Bronchial epithelial cell (primary cell): ENCODE data around the gene SLC11A1. TPM values are rescaled to one million over a fixed set of nuclear protein-coding genes. Genes with fewer than 3 reads are reported as not detected.
A peak's percentile ranks its signal among the peaks of the same experiment; 100 is the strongest.

ENCODE experiments used
- DNase-seq: peaks from one replicate; pipeline ENCODE4 v3.0.0-alpha.2; 2010; ENCODE audit warnings: low read depth
- FAIRE-seq: peaks from 2 replicates; lab custom pipeline; 2011; peaks lifted over from hg19 to GRCh38; lab: Jason Lieb, UNC
- H3K27me3 ChIP-seq: 2 replicates; pipeline ENCODE4 v1.5.1; 2011; ENCODE audit warnings: low read length; ENCODE audit not compliant: control insufficient read depth, insufficient read depth
- H3K36me3 ChIP-seq: 2 replicates; pipeline ENCODE4 v1.5.1; 2011; ENCODE audit warnings: low read length; ENCODE audit not compliant: control insufficient read depth, insufficient read depth
- H3K4me3 ChIP-seq: 2 replicates; pipeline ENCODE4 v1.5.1; 2011; ENCODE audit warnings: mild to moderate bottlenecking, low read depth, low read length, control low read depth
- total RNA-seq: library from RNA; depleted of rRNA; stranded (reverse); fragments of >200 nt; gene quantifications from 2 replicates; pipeline ENCODE4 v1.2.1, GENCODE V29; 2014
- TF ChIP-seq, protein P1 (sequence below): IDR thresholded peaks from 2 replicates; pipeline ENCODE4 v1.5.1; 2011; ENCODE audit warnings: mild to moderate bottlenecking, moderate library complexity, low read length, control low read depth, inconsistent platforms; ENCODE audit not compliant: insufficient read depth, severe bottlenecking

Gene SLC11A1
- total RNA-seq, 1 donor from 2014 or later, result 0.26 TPM

DNA sequence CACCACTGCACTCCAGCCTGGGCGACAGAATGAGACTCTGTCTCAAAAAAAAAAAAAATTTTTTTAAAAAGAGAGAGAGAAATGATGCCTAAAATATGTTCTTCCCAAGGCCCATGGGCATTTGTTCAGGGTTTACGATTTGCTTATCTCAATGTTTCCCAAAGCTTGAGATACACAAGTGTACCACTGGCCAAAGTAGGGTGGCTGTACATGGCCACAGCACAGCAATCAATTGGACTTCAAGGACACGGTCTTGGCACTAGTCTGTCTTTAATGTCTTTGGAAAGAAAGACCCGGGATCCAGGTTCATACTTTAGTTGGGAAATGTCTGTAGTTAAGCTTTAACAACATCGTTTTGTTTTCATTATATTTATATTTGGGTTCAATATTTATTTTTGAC, 34.9 kb upstream of the SLC11A1 start:
- H3K27me3 ChIP-seq, result no peaks in the 10 kb centered on the region
- TF ChIP-seq, protein P1, sequence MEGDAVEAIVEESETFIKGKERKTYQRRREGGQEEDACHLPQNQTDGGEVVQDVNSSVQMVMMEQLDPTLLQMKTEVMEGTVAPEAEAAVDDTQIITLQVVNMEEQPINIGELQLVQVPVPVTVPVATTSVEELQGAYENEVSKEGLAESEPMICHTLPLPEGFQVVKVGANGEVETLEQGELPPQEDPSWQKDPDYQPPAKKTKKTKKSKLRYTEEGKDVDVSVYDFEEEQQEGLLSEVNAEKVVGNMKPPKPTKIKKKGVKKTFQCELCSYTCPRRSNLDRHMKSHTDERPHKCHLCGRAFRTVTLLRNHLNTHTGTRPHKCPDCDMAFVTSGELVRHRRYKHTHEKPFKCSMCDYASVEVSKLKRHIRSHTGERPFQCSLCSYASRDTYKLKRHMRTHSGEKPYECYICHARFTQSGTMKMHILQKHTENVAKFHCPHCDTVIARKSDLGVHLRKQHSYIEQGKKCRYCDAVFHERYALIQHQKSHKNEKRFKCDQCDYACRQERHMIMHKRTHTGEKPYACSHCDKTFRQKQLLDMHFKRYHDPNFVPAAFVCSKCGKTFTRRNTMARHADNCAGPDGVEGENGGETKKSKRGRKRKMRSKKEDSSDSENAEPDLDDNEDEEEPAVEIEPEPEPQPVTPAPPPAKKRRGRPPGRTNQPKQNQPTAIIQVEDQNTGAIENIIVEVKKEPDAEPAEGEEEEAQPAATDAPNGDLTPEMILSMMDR, result no peak
- no peak for FAIRE-seq
- no peak for DNase-seq
- H3K36me3 ChIP-seq, result no peaks in the 10 kb centered on the region
- H3K4me3 ChIP-seq, result no peak overlapping the region

GRCh38 chr2:218354045-218354444, 28.0 kb upstream of the SLC11A1 start:
- TF ChIP-seq, protein P1, result no peak
- FAIRE-seq, result no peak

GRCh38 chr2:218354850-218355443, 27.1 kb upstream of the SLC11A1 start:
- FAIRE-seq (no peak), DNase-seq (no peak)
- Histone ChIP-seq H3K4me3 (no peak overlapping the region), H3K27me3 (no peaks in the 10 kb centered on the region), H3K36me3 (no peaks in the 10 kb centered on the region)
- TF ChIP-seq, protein P1, result no peak

More at GRCh38 chr2:218354045-218354444, 28.0 kb upstream of the SLC11A1 start:
- H3K27me3 ChIP-seq, result no peaks in the 10 kb centered on the region
- no peak overlapping the region for H3K4me3 ChIP-seq
- no peak for DNase-seq
- no peaks in the 10 kb centered on the region for H3K36me3 ChIP-seq

DNA sequence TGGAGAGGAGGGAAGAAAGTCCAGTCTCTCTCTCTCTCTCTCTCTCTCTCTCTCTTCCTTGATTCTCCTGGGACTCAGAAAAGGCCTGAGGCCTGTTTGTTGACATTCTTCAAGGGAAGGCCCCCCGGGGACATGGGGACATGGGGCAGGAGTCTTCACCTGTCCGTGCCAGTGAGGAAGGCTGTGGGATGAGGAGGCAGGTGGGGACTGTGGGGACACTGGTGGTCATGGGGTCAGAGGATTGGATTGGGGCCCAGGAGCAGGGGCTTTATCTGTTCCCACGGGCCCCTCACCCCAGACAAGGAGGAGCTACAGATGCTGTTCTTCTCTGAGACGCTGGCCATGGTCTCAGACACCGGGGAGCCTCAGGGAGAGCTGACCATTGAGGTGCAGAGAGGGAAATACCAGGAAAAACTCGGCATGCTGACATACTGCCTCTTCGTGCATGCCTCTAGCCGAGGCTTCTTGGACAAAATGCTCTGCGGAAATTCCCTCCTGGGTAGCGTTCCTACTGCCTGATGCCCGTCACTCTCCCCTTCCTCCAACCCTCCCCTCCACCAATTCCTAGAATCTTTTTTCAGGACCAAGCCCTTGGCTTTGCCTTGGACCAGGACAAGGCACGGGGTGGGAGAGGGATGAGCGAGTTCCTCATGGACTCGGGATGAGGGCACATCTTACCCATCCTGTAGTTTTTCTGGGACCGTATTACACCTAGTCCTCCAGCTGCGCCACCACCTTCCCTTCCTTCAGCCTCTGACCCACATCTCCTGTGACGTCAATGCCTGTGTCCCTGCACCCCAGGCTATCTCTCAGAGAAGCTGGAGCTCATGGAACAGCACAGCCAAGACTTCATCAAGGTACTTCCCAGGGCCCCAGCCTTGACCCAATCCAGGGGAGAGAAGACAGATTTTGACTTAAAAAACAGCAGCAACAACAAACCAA, 24.6 kb upstream of the SLC11A1 start:
- TF ChIP-seq, protein P1, result no peak
- H3K36me3 ChIP-seq, result no peaks in the 10 kb centered on the region
- no peak for FAIRE-seq

DNA sequence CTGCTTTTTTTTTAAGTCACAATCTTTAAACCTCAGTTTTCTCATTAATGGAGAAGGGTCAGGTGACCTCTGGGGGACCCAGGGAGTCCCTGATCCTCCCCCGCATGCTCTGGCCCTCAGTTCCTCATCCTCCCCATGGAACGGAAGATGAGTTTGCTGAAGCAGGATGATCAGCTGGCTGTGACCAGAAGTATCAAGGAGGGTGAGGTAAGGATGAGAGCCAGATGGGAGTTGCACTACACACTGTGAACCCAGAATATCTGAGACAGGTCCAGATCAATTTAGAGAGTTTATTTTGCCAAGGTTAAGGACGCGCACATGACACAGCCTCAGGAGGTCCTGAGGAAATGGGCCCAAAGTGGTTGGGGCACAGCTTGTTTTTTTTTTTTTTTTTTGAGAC, 21.6 kb upstream of the SLC11A1 start:
- Histone ChIP-seq H3K4me3 (no peak overlapping the region), H3K36me3 (no peaks in the 10 kb centered on the region), H3K27me3 (no peaks in the 10 kb centered on the region)
- TF ChIP-seq, protein P1, result no peak
- FAIRE-seq, result peak; percentile 68
- no peak for DNase-seq

More for the DNA sequence above, 24.6 kb upstream of the SLC11A1 start:
- H3K27me3 ChIP-seq, result no peaks in the 10 kb centered on the region
- DNase-seq, result no peak
- no peak overlapping the region for H3K4me3 ChIP-seq
